Smooth muscle cell (in vitro differentiated cells): Measurements from ENCODE around the gene WDR45B. TPM values are rescaled to one million over a fixed set of nuclear protein-coding genes. Genes with fewer than 3 reads are reported as not detected.

Experiments
- DNase-seq: peaks from one replicate; lab custom pipeline; 2025; ENCODE audit not compliant: unreplicated experiment; lab: John Stamatoyannopoulos, UW
- H2AFZ ChIP-seq: fragments of 200-600 bp; sonication (generic); 2 replicates; pipeline ENCODE4 v1.6.0; 2016; ENCODE audit warnings: antibody characterized with exemption, low read depth, mild to moderate bottlenecking
- H3F3A ChIP-seq: fragments of 200-600 bp; sonication (generic); 2 replicates; pipeline ENCODE4 v1.6.0; 2017; ENCODE audit warnings: antibody characterized with exemption, low read depth
- H3K27ac ChIP-seq: fragments of 200-600 bp; sonication (generic); 2 replicates; pipeline ENCODE4 v1.5.1; 2016; ENCODE audit warnings: low read depth, mild to moderate bottlenecking
- H3K27me3 ChIP-seq: fragments of 200-600 bp; sonication (generic); 2 replicates; pipeline ENCODE4 v1.6.1; 2016; ENCODE audit warnings: low read depth, mild to moderate bottlenecking
- H3K36me3 ChIP-seq: fragments of 200-600 bp; sonication (generic); 2 replicates; pipeline ENCODE4 v1.5.1; 2016; ENCODE audit warnings: low read depth
- H3K4me1 ChIP-seq: fragments of 200-600 bp; sonication (generic); 2 replicates; pipeline ENCODE4 v1.5.1; 2016; ENCODE audit warnings: low read depth
- H3K4me2 ChIP-seq: fragments of 200-600 bp; sonication (generic); 2 replicates; pipeline ENCODE4 v1.6.0; 2016; ENCODE audit warnings: mild to moderate bottlenecking
- H3K4me3 ChIP-seq: fragments of 200-600 bp; sonication (generic); 2 replicates; pipeline ENCODE4 v1.5.1; 2016; ENCODE audit warnings: mild to moderate bottlenecking
- H3K79me2 ChIP-seq: fragments of 200-600 bp; sonication (generic); 2 replicates; pipeline ENCODE4 v1.6.0; 2016; ENCODE audit warnings: low read depth, mild to moderate bottlenecking
- H3K9ac ChIP-seq: fragments of 200-600 bp; sonication (generic); 2 replicates; pipeline ENCODE4 v1.6.0; 2016; ENCODE audit warnings: low read depth
- H3K9me3 ChIP-seq: fragments of 200-600 bp; sonication (generic); replicated peaks from 2 replicates; pipeline ENCODE4 v1.5.1; 2016; ENCODE audit warnings: low read depth
- H4K20me1 ChIP-seq: fragments of 200-600 bp; sonication (generic); 2 replicates; pipeline ENCODE4 v1.6.0; 2016; ENCODE audit warnings: low read depth
- CTCF ChIP-seq: fragments of 200-600 bp; sonication (generic); IDR thresholded peaks from 2 replicates; pipeline ENCODE4 v1.5.1; 2017; ENCODE audit warnings: borderline replicate concordance, mild to moderate bottlenecking, antibody characterized with exemption; ENCODE audit not compliant: insufficient read depth, poor library complexity, severe bottlenecking
- WGBS: methylation state at CpG from one replicate; pipeline ENCODE4 v1.1.7; 2016; ENCODE audit warnings: low lambda C conversion rate; 5-methylcytosine and 5-hydroxymethylcytosine counted together
- polyA plus RNA-seq: library from polyadenylated mRNA; unstranded; fragments of >200 nt; fragmentation: Nextera tagmentation; extraction: Ambion mirVana; gene quantifications from 2 replicates; pipeline ENCODE4 v1.2.1, GENCODE V29; 2016
- total RNA-seq: library from RNA; depleted of rRNA; stranded (reverse); fragments of >200 nt; gene quantifications from 2 replicates; pipeline ENCODE4 v1.2.3, GENCODE V29; 2014

Gene WDR45B
- total and polyA plus RNA-seq, 2 experiments from 2014 or later, result 73.0 to 94.6 TPM

- Histone ChIP-seq H3K27me3 (no peaks in the 10 kb centered on the region), H3K79me2 (no peaks in the 10 kb centered on the region), H3K4me3 (no peak overlapping the region), H3K9ac (no peak overlapping the region), H3F3A (no peaks in the 10 kb centered on the region), H3K36me3 (no peaks in the 10 kb centered on the region), H3K9me3 (no peaks in the 10 kb centered on the region), H3K27ac (no peak overlapping the region), H2AFZ (no peak overlapping the region), H3K4me1 (no peaks in the 10 kb centered on the region), H3K4me2 (no peak overlapping the region), H4K20me1 (no peaks in the 10 kb centered on the region)
- no peak for TF ChIP-seq CTCF
- 75% methylated on average over 11 of the region's 22 CpGs for WGBS
- DNase-seq, result no peak
These were observed 34.1 kb downstream of the WDR45B start for GRCh38 chr17:82614095-82614631.

GRCh38 chr17:82613283-82614094 lies 34.8 kb downstream of the WDR45B start:
- Histone ChIP-seq H3F3A (no peaks in the 10 kb centered on the region), H3K4me3 (no peak overlapping the region), H3K9ac (no peak overlapping the region), H3K36me3 (no peaks in the 10 kb centered on the region), H4K20me1 (no peaks in the 10 kb centered on the region), H2AFZ (no peak overlapping the region), H3K4me1 (no peaks in the 10 kb centered on the region), H3K27me3 (no peaks in the 10 kb centered on the region), H3K4me2 (no peak overlapping the region), H3K9me3 (no peaks in the 10 kb centered on the region), H3K79me2 (no peaks in the 10 kb centered on the region), H3K27ac (no peak overlapping the region)
- WGBS, result 89% methylated on average over 37 of the region's 37 CpGs
- no peak for TF ChIP-seq CTCF
- no peak for DNase-seq

GRCh38 chr17:82611140-82612058 lies 36.8 kb downstream of the WDR45B start:
- no peak for TF ChIP-seq CTCF
- WGBS, result 70% methylated on average over 21 of the region's 21 CpGs

More at GRCh38 chr17:82611140-82612058, 36.8 kb downstream of the WDR45B start:
- Histone ChIP-seq H3K4me3 (no peak overlapping the region), H3K27me3 (no peaks in the 10 kb centered on the region), H2AFZ (no peak overlapping the region), H3K27ac (no peak overlapping the region), H3K36me3 (no peaks in the 10 kb centered on the region), H3K4me1 (no peaks in the 10 kb centered on the region), H3K9ac (no peak overlapping the region), H3K9me3 (no peaks in the 10 kb centered on the region), H4K20me1 (no peaks in the 10 kb centered on the region), H3F3A (no peaks in the 10 kb centered on the region), H3K79me2 (no peaks in the 10 kb centered on the region), H3K4me2 (no peak overlapping the region)
- no peak for DNase-seq
